ENCODE measurements around the gene ASB13.
A peak's percentile ranks its signal among the peaks of the same experiment; 100 is the strongest.

The ASB13 gene

GRCh38 chr10:5633166-5633749, 33.1 kb downstream of the ASB13 start:
- CTCF ChIA-PET = interaction anchor here (1.0 to 2.4 kb wide), 2 partner anchors 10 kb away, joined by 3 to 8 read pairs; no protein-coding TSS in a partner anchor

DNA sequence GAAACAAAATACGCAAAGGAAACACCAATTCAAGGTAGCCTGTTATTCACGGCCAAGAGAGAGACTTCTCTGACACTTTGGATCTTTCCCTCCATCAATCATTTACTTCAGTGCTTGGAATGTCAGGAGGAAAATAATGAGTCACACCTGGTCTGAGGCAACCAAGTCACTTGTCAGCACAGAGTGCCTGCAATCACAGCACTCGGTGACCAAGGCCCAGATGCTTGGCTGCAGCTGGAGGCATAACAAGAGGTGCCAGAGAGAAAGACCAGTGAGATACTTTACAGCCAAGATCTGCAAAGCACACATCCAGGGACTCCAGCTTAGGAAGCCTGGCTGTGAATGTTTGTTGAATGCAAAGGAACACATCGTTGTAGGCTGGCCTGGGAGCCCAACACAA, 33.9 kb downstream of the ASB13 start:
- Histone ChIP-seq H3K36me3 (ENCODE audit: control insufficient read depth in 2 of 2, insufficient read depth in 1 of 2, low read length in 2 of 2) (no peaks in the 10 kb centered on the region), H3K4me3 (ENCODE audit: low read depth, low read length) (no peak overlapping the region), H3K27ac (ENCODE audit: extremely low read depth, low read depth, low read length) (no peak overlapping the region), H3K9me3 (ENCODE audit: control insufficient read depth, insufficient read depth, low read depth, low read length) (no peaks in the 10 kb centered on the region), H3K4me1 (ENCODE audit: control insufficient read depth, insufficient read depth, low read length) (no peaks in the 10 kb centered on the region)
- CTCF ChIA-PET = interaction anchor here (0.8 to 2.4 kb wide), 3 partner anchors 9 to 264 kb away, joined by 3 to 8 read pairs (median 3); no protein-coding TSS in a partner anchor
- POLR2A ChIA-PET = no interaction called here
- TF ChIP-seq GLI2 (tag by site-specific recombination; IDR thresholded peaks at IDR 0.05; ENCODE audit: borderline replicate concordance, low read depth) (no peak), ZNF211 (tag by site-specific recombination; IDR thresholded peaks at IDR 0.05; ENCODE audit: low read depth) (no peak), ZNF623 (tag by site-specific recombination; IDR thresholded peaks at IDR 0.05) (no peak), ZNF18 (tag by site-specific recombination; IDR thresholded peaks at IDR 0.05) (no peak), ZNF792 (tag by site-specific recombination; IDR thresholded peaks at IDR 0.05) (no peak), ZNF10 (tag by site-specific recombination; IDR thresholded peaks at IDR 0.05) (no peak), REST (tag by site-specific recombination; IDR thresholded peaks at IDR 0.05) (no peak), KLF10 (tag by site-specific recombination; IDR thresholded peaks at IDR 0.05) (no peak), ZNF335 (tag by site-specific recombination; conservative IDR thresholded peaks at IDR 0.05) (no peak), ZNF549 (tag by site-specific recombination; IDR thresholded peaks at IDR 0.05) (no peak), ZNF664 (tag by site-specific recombination; IDR thresholded peaks at IDR 0.05) (no peak), FEZF1 (tag by site-specific recombination; IDR thresholded peaks at IDR 0.05) (no peak)
- TF ChIP-seq, protein P1, sequence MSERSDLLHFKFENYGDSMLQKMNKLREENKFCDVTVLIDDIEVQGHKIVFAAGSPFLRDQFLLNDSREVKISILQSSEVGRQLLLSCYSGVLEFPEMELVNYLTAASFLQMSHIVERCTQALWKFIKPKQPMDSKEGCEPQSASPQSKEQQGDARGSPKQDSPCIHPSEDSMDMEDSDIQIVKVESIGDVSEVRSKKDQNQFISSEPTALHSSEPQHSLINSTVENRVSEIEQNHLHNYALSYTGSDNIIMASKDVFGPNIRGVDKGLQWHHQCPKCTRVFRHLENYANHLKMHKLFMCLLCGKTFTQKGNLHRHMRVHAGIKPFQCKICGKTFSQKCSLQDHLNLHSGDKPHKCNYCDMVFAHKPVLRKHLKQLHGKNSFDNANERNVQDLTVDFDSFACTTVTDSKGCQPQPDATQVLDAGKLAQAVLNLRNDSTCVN (tag by site-specific recombination; optimal IDR thresholded peaks at IDR 0.05) = no peak
- TF ChIP-seq, protein P2, sequence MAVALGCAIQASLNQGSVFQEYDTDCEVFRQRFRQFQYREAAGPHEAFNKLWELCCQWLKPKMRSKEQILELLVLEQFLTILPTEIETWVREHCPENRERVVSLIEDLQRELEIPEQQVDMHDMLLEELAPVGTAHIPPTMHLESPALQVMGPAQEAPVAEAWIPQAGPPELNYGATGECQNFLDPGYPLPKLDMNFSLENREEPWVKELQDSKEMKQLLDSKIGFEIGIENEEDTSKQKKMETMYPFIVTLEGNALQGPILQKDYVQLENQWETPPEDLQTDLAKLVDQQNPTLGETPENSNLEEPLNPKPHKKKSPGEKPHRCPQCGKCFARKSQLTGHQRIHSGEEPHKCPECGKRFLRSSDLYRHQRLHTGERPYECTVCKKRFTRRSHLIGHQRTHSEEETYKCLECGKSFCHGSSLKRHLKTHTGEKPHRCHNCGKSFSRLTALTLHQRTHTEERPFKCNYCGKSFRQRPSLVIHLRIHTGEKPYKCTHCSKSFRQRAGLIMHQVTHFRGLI (tag by site-specific recombination; IDR thresholded peaks at IDR 0.05) = no peak; the same call in 1 of the 2 replicates
- TF ChIP-seq, protein P3, sequence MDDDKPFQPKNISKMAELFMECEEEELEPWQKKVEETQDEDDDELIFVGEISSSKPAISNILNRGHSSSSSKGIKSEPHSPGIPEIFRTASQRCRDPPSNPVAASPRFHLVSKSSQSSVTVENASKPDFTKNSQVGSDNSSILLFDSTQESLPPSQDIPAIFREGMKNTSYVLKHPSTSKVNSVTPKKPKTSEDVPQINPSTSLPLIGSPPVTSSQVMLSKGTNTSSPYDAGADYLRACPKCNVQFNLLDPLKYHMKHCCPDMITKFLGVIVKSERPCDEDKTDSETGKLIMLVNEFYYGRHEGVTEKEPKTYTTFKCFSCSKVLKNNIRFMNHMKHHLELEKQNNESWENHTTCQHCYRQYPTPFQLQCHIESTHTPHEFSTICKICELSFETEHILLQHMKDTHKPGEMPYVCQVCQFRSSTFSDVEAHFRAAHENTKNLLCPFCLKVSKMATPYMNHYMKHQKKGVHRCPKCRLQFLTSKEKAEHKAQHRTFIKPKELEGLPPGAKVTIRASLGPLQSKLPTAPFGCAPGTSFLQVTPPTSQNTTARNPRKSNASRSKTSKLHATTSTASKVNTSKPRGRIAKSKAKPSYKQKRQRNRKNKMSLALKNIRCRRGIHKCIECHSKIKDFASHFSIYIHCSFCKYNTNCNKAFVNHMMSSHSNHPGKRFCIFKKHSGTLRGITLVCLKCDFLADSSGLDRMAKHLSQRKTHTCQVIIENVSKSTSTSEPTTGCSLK (tag by site-specific recombination; IDR thresholded peaks at IDR 0.05) = no peak

More at GRCh38 chr10:5633166-5633749, 33.1 kb downstream of the ASB13 start:
- Histone ChIP-seq H3K4me3 (ENCODE audit: low read depth, low read length) (no peak overlapping the region), H3K4me1 (ENCODE audit: control insufficient read depth, insufficient read depth, low read length) (no peaks in the 10 kb centered on the region), H3K36me3 (ENCODE audit: control insufficient read depth in 2 of 2, insufficient read depth in 1 of 2, low read length in 2 of 2) (no peaks in the 10 kb centered on the region), H3K9me3 (ENCODE audit: control insufficient read depth, insufficient read depth, low read depth, low read length) (no peaks in the 10 kb centered on the region), H3K27ac (ENCODE audit: extremely low read depth, low read depth, low read length) (no peak overlapping the region)
- POLR2A ChIA-PET = no interaction called here
- TF ChIP-seq ZFHX2 (tag by site-specific recombination; conservative IDR thresholded peaks at IDR 0.05) (0 out of 2 replicates have a peak, but pooled peaks have one; percentile 10), ZNF747 (tag by site-specific recombination; IDR thresholded peaks at IDR 0.05) (no peak)

Data from HEK293 (cell line).